ENCODE data around the gene TNPO3. TPM values are rescaled to one million over a fixed set of nuclear protein-coding genes. Genes with fewer than 3 reads are reported as not detected.

The TNPO3 gene
- total RNA-seq: 10 to 100 TPM; 44.3 to 48.1 TPM

GRCh38 chr7:129054438-129055293 lies at the start of gene TNPO3:
TSS of gene TNPO3 (minus strand) at chr7:129055111. CDS start at chr7:129054770, 341 bp downstream.
- POLR2A ChIA-PET: interaction anchor here (0.6 kb wide), 1 partner anchor 9 kb away, joined by 3 read pairs; no protein-coding TSS in a partner anchor
- H3K9me3 Mint-ChIP-seq: no peaks in the 10 kb centered on the region
- peaks cover 14% of the 10 kb centered on the region for H3K27me3 Mint-ChIP-seq
- peak within 1 kb of the TSS; percentile 94 for H3K4me3 Mint-ChIP-seq
- CTCF ChIA-PET: interaction anchor here (0.8 to 2.1 kb wide), 7 partner anchors 10 to 155 kb away, joined by 3 to 8 read pairs (median 4); no protein-coding TSS in a partner anchor
- H3K36me3 Mint-ChIP-seq (ENCODE audit: low read depth): peaks cover 24% of the 10 kb centered on the region
- H3K4me1 Mint-ChIP-seq: peaks cover 33% of the 10 kb centered on the region
- DNase-seq: peak; percentile 92
- H3K27ac Mint-ChIP-seq: peak within 1 kb of the TSS; percentile 99

- no peak overlapping the region for H3K27ac Mint-ChIP-seq
- ChIA-PET POLR2A (no interaction called here), CTCF (no interaction called here)
- no peaks in the 10 kb centered on the region for H3K4me1 Mint-ChIP-seq
- no peaks in the 10 kb centered on the region for H3K27me3 Mint-ChIP-seq
- no peaks in the 10 kb centered on the region for H3K36me3 Mint-ChIP-seq (ENCODE audit: low read depth)
- H3K4me3 Mint-ChIP-seq: no peak overlapping the region
- H3K9me3 Mint-ChIP-seq: no peaks in the 10 kb centered on the region
- DNase-seq: no peak
Observed at GRCh38 chr7:129103561-129104324, 48.8 kb upstream of the TNPO3 start.

GRCh38 chr7:129101746-129102145 lies 46.8 kb upstream of the TNPO3 start:
- Mint-ChIP-seq H3K27me3 (no peaks in the 10 kb centered on the region), H3K4me1 (no peaks in the 10 kb centered on the region)

DNA sequence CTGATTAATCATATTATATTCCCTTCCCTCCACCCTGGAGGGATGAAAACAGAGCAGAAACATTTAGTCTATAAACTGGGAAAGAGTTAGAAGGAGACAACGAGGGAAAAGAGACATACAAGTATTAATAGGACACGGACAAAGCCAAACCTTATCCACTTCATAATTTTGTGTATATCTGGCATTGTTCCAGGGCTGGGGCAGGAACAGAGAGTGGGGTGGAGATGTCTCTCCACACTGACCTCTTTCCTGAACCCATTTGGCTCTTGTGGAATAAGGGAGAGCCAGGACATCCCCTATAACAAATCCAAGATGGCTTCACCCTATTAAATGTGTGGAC lies 45.9 kb upstream of the TNPO3 start:
- Mint-ChIP-seq H3K27ac (no peak overlapping the region), H3K27me3 (no peaks in the 10 kb centered on the region), H3K36me3 (ENCODE audit: low read depth) (no peaks in the 10 kb centered on the region), H3K4me1 (peaks cover 6% of the 10 kb centered on the region), H3K9me3 (no peaks in the 10 kb centered on the region), H3K4me3 (no peak overlapping the region)
- ChIA-PET CTCF (interaction anchor here (0.7 to 1.9 kb wide), 2 partner anchors 9 to 203 kb away, joined by 5 to 14 read pairs; no protein-coding TSS in a partner anchor), POLR2A (no interaction called here)
- no peak for DNase-seq

More at GRCh38 chr7:129101746-129102145, 46.8 kb upstream of the TNPO3 start:
- ChIA-PET POLR2A (no interaction called here), CTCF (interaction anchor here (0.6 to 1.9 kb wide), 5 partner anchors 10 to 641 kb away, joined by 3 to 14 read pairs (median 4); no protein-coding TSS in a partner anchor)
- Mint-ChIP-seq H3K36me3 (ENCODE audit: low read depth) (no peaks in the 10 kb centered on the region), H3K27ac (no peak overlapping the region), H3K4me3 (no peak overlapping the region), H3K9me3 (no peaks in the 10 kb centered on the region)
- no peak for DNase-seq

DNA sequence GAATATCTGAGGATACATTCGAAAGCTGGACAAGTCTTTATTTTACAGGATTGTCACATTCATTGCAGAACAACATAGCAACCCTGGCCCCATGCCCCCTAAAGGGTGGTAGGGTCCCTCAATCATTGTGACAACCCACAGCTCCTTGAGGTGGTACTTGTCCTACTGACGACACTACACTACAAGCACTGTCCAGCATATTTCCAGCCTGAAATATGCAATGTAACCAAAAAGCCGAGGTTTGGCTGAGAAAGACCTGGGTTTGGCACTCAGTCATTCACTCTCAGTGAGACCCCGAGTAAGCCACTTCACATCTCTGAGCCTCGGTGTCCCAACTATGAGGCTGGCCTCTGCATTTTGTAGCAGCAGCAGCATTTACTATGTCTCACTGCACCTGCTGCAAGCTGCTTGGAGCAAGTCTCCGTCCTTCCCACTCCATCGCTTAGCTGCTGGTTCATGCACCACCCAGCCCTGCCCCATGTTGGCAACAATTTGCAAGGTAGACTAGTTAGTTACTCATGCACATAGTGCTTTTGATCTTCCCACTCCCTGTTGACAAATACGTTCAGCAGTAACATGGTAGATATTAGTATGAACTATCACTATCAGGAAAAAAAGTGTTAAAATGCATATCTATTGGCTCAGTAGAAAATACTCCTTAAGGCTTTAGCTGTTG lies 43.6 kb upstream of the TNPO3 start:
- no peaks in the 10 kb centered on the region for H3K9me3 Mint-ChIP-seq
- DNase-seq: no peak
- ChIA-PET POLR2A (no interaction called here), CTCF (interaction anchor here (0.6 to 2.5 kb wide), 2 partner anchors 9 to 1936 kb away, joined by 3 to 8 read pairs; no protein-coding TSS in a partner anchor)
- no peak overlapping the region for H3K4me3 Mint-ChIP-seq
- H3K4me1 Mint-ChIP-seq: peaks cover 20% of the 10 kb centered on the region
- H3K27me3 Mint-ChIP-seq: no peaks in the 10 kb centered on the region
- H3K27ac Mint-ChIP-seq: no peak overlapping the region
- H3K36me3 Mint-ChIP-seq (ENCODE audit: low read depth): no peaks in the 10 kb centered on the region

DNA sequence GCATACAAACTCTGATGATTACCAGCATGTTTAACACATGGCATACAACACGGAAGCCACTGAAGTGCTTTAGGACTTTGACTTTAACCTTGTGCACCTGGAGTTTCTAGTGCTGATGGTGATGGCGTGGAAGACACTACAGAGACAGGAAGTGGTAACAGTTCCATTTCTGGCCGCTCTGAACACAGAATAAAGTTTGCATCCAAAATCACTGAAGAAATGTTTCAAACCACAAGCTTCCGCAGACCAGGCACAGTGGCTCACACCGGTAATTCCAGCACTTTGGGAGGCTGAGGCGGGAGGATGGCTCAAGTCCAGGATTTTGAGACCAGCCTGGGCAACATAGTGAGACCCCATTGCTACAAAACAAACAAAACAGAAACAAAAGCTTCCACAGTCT lies 40.3 kb upstream of the TNPO3 start:
- H3K4me3 Mint-ChIP-seq: no peak overlapping the region
- H3K4me1 Mint-ChIP-seq: peaks cover 29% of the 10 kb centered on the region
- ChIA-PET POLR2A (no interaction called here), CTCF (interaction anchor here (0.6 to 1.2 kb wide), 3 partner anchors 68 to 340 kb away, joined by 3 read pairs; no protein-coding TSS in a partner anchor)
- peak overlapping the region; percentile 78 for H3K27ac Mint-ChIP-seq
- H3K9me3 Mint-ChIP-seq: no peaks in the 10 kb centered on the region
- peak; percentile 64 for DNase-seq
- no peaks in the 10 kb centered on the region for H3K27me3 Mint-ChIP-seq
- no peaks in the 10 kb centered on the region for H3K36me3 Mint-ChIP-seq (ENCODE audit: low read depth)

DNA sequence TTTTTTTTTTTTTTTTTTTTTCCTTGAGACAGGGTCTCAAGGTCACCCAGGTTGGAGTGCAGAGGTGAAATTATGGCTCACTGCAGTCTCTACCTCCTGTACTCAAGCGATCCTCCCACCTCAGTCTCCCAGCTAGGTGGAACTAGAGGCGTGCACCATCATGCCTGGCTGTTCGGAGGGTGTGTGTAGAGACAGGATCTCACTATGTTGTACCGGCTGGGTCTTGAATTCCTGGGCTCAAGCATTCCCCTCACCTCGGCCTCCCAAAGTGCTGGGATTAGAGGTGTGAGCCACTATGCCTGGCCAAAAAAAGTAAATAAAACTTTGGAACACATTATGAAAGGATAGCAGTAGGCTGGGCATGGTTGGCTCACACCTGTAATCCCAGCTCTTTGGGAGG lies 39.6 kb upstream of the TNPO3 start:
- ChIA-PET CTCF (no interaction called here), POLR2A (interaction anchor here (0.5 kb wide), 1 partner anchor 35 kb away, joined by 5 read pairs; no protein-coding TSS in a partner anchor)
- H3K27me3 Mint-ChIP-seq: no peaks in the 10 kb centered on the region
- H3K4me3 Mint-ChIP-seq: no peak overlapping the region
- no peak for DNase-seq
- no peaks in the 10 kb centered on the region for H3K9me3 Mint-ChIP-seq
- no peaks in the 10 kb centered on the region for H3K36me3 Mint-ChIP-seq (ENCODE audit: low read depth)
- H3K4me1 Mint-ChIP-seq: peaks cover 36% of the 10 kb centered on the region
- no peak overlapping the region for H3K27ac Mint-ChIP-seq

GRCh38 chr7:129093867-129094456 lies 39.1 kb upstream of the TNPO3 start:
- ChIA-PET CTCF (no interaction called here), POLR2A (no interaction called here)

GRCh38 chr7:129091484-129092002 lies 36.6 kb upstream of the TNPO3 start:
- Mint-ChIP-seq H3K27me3 (no peaks in the 10 kb centered on the region), H3K27ac (no peak overlapping the region), H3K9me3 (no peaks in the 10 kb centered on the region), H3K4me3 (no peak overlapping the region), H3K36me3 (ENCODE audit: low read depth) (no peaks in the 10 kb centered on the region), H3K4me1 (peaks cover 39% of the 10 kb centered on the region)
- POLR2A ChIA-PET: no interaction called here
- CTCF ChIA-PET: interaction anchor here (0.6 to 2.5 kb wide), 32 partner anchors 8 to 1019 kb away, joined by 3 to 16 read pairs (median 3); no protein-coding TSS in a partner anchor
- DNase-seq: peak; percentile 89

More at GRCh38 chr7:129093867-129094456, 39.1 kb upstream of the TNPO3 start:
- Mint-ChIP-seq H3K27me3 (no peaks in the 10 kb centered on the region), H3K4me1 (peaks cover 41% of the 10 kb centered on the region), H3K36me3 (ENCODE audit: low read depth) (no peaks in the 10 kb centered on the region), H3K27ac (no peak overlapping the region), H3K4me3 (no peak overlapping the region), H3K9me3 (no peaks in the 10 kb centered on the region)
- DNase-seq: no peak

- POLR2A ChIA-PET: interaction anchor here (0.7 kb wide), 1 partner anchor 271 kb away, joined by 3 read pairs; no protein-coding TSS in a partner anchor
- peaks cover 31% of the 10 kb centered on the region for H3K4me1 Mint-ChIP-seq
- H3K27me3 Mint-ChIP-seq: no peaks in the 10 kb centered on the region
- DNase-seq: no peak
- no peaks in the 10 kb centered on the region for H3K36me3 Mint-ChIP-seq (ENCODE audit: low read depth)
- no peak overlapping the region for H3K27ac Mint-ChIP-seq
- no peak overlapping the region for H3K4me3 Mint-ChIP-seq
- CTCF ChIA-PET: interaction anchor here (0.6 to 2.5 kb wide), 10 partner anchors 9 to 230 kb away, joined by 3 to 16 read pairs (median 6); no protein-coding TSS in a partner anchor
- H3K9me3 Mint-ChIP-seq: no peaks in the 10 kb centered on the region
Observed at GRCh38 chr7:129090300-129090907, 35.5 kb upstream of the TNPO3 start.

GRCh38 chr7:129089521-129090212 lies 34.8 kb upstream of the TNPO3 start:
- ChIA-PET POLR2A (no interaction called here), CTCF (interaction anchor here (0.6 to 2.2 kb wide), 3 partner anchors 9 to 47 kb away, joined by 3 to 8 read pairs (median 4); partner anchors contain the start of gene TNPO3)
- peak; percentile 12 for DNase-seq
- H3K4me1 Mint-ChIP-seq: peaks cover 25% of the 10 kb centered on the region
- no peaks in the 10 kb centered on the region for H3K36me3 Mint-ChIP-seq (ENCODE audit: low read depth)
- no peaks in the 10 kb centered on the region for H3K27me3 Mint-ChIP-seq
- no peak overlapping the region for H3K27ac Mint-ChIP-seq
- no peaks in the 10 kb centered on the region for H3K9me3 Mint-ChIP-seq
- H3K4me3 Mint-ChIP-seq: no peak overlapping the region
